MCF 10A (cell line): ENCODE results near the gene PITRM1. TPM values are rescaled to one million over a fixed set of nuclear protein-coding genes. Genes with fewer than 3 reads are reported as not detected.

ENCODE experiments used
- BruUV-seq: library from RNA; stranded (reverse); fragments of 400-500 nt; replicated peaks from 2 replicates; lab custom pipeline; 2021; lab: Mats Ljungman, UMichigan
- CTCF ChIA-PET: fragments of 300-600 bp; sonication (Branson Sonifier 250); formaldehyde crosslinking; extraction: SDS; loops from one replicate; lab custom pipeline; 2021; ENCODE audit warnings: antibody characterized with exemption, inconsistent platforms; lab: Yijun Ruan, JAX
- POLR2A ChIA-PET: fragments of 300-600, 350-650 bp; sonication (Branson Sonifier 250); formaldehyde crosslinking; extraction: SDS; loops from one replicate; lab custom pipeline; 2020; ENCODE audit warnings: antibody characterized with exemption, inconsistent platforms; lab: Yijun Ruan, JAX
- DNase-seq: peaks from one replicate; pipeline ENCODE4 v3.0.0-alpha.2; 2018; ENCODE audit not compliant: unreplicated experiment
- H3K27ac Mint-ChIP-seq: one replicate; pipeline ENCODE4 v1.8.0; 2022; ENCODE audit warnings: mild to moderate bottlenecking, low read depth, mixed read lengths; ENCODE audit not compliant: unreplicated experiment
- H3K27me3 Mint-ChIP-seq: one replicate; pipeline ENCODE4 v1.8.0; 2022; ENCODE audit warnings: mixed read lengths; ENCODE audit not compliant: insufficient read depth, unreplicated experiment
- H3K36me3 Mint-ChIP-seq: one replicate; pipeline ENCODE4 v1.8.0; 2022; ENCODE audit warnings: mild to moderate bottlenecking, moderate library complexity, mixed read lengths; ENCODE audit not compliant: insufficient read depth, unreplicated experiment
- H3K4me1 Mint-ChIP-seq: one replicate; pipeline ENCODE4 v1.8.0; 2022; ENCODE audit warnings: mixed read lengths; ENCODE audit not compliant: insufficient read depth, unreplicated experiment
- H3K4me3 Mint-ChIP-seq: one replicate; pipeline ENCODE4 v1.8.0; 2022; ENCODE audit warnings: mild to moderate bottlenecking, moderate library complexity, mixed read lengths; ENCODE audit not compliant: unreplicated experiment
- H3K9me3 Mint-ChIP-seq: one replicate; pipeline ENCODE4 v1.8.0; 2022; ENCODE audit warnings: mixed read lengths; ENCODE audit not compliant: unreplicated experiment
- intact Hi-C: fragments of 100-400 bp; cut with micrococcal nuclease; formaldehyde crosslinking; loops from 2 replicates; pipeline ENCODE4 v1.14.1; 2022
- total RNA-seq: library from RNA; stranded (reverse); gene quantifications from 2 replicates; pipeline ENCODE4 v1.2.3, GENCODE V29; 2022
- TF ChIP-seq, protein P1 (sequence below): fragments of 200-600 bp; IDR thresholded peaks from one replicate; pipeline ENCODE4 v1.8.0; 2022; ENCODE audit warnings: antibody characterized with exemption, mild to moderate bottlenecking; ENCODE audit not compliant: unreplicated experiment

The PITRM1 gene
- total RNA-seq, 1 experiment from 2014 or later = 132 TPM

DNA sequence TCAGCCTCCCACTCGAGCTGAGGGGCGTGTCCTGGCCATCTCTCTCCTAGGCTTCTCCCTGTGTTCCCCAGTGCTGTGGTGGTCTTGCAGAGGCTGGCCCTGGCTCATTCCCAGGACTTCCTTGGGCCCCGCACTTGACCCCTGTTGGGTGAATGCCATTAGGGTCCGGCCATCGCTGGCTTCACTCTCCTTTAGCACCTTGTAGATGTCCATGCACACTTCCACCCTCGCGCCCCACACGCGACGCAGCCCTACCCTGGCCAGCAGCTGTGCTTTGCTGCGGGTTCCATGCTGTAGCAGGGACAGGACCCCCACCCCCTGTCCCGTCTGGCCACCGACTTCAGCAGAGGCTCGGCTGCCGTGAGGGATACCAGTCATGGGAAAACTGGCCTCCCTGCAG is 46.3 kb downstream of the PITRM1 start:
- DNase-seq = no peak
- no peaks in the 10 kb centered on the region for H3K9me3 Mint-ChIP-seq
- no peak overlapping the region for H3K27ac Mint-ChIP-seq
- ChIA-PET CTCF (no interaction called here), POLR2A (interaction anchor here (0.6 kb wide), 1 partner anchor 31 kb away, joined by 4 read pairs; no protein-coding TSS in a partner anchor)
- peaks cover 66% of the 10 kb centered on the region for H3K36me3 Mint-ChIP-seq
- H3K4me1 Mint-ChIP-seq = peaks cover 13% of the 10 kb centered on the region
- no TSS peak for BruUV-seq
- H3K27me3 Mint-ChIP-seq = no peaks in the 10 kb centered on the region
- H3K4me3 Mint-ChIP-seq = no peak overlapping the region
- TF ChIP-seq, protein P1, sequence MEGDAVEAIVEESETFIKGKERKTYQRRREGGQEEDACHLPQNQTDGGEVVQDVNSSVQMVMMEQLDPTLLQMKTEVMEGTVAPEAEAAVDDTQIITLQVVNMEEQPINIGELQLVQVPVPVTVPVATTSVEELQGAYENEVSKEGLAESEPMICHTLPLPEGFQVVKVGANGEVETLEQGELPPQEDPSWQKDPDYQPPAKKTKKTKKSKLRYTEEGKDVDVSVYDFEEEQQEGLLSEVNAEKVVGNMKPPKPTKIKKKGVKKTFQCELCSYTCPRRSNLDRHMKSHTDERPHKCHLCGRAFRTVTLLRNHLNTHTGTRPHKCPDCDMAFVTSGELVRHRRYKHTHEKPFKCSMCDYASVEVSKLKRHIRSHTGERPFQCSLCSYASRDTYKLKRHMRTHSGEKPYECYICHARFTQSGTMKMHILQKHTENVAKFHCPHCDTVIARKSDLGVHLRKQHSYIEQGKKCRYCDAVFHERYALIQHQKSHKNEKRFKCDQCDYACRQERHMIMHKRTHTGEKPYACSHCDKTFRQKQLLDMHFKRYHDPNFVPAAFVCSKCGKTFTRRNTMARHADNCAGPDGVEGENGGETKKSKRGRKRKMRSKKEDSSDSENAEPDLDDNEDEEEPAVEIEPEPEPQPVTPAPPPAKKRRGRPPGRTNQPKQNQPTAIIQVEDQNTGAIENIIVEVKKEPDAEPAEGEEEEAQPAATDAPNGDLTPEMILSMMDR = no peak
- intact Hi-C loops = no loop called here

DNA sequence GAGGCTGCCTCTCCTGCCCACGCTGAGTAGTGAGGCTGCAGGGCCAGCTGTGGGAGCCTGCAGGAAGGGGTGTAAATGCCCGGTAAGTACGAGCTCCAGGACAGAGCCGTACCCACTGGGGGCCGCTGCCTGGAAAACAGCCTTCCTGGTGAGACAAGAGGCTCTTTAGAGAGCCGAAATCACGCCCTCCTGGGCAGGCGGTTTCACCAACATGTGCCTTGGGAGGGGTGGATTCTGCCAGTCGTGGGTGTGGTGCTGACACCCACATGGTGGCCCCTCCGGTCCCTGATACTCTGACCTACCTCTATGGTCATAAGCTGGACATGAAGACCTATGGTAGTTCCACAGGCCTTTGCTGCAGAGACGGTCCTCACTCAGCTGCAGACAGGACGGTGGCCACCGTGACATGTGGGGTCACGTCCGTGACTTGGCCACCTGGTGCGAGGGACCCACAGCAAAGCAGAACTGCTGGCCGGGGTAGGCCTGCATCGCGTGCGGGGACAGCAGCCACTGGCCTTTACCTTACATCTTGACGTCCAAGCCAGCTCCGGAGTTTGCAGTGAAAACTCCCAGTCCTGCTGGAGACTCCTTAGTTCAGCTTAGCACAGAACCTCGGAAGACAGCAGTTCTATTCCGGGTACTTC is 46.9 kb downstream of the PITRM1 start:
- ChIA-PET CTCF (no interaction called here), POLR2A (interaction anchor here (0.6 kb wide), 1 partner anchor 30 kb away, joined by 4 read pairs; no protein-coding TSS in a partner anchor)
- TF ChIP-seq, protein P1 = no peak
- DNase-seq = no peak
- H3K4me1 Mint-ChIP-seq = peaks cover 8% of the 10 kb centered on the region
- intact Hi-C loops = no loop called here
- H3K27ac Mint-ChIP-seq = no peak overlapping the region
- H3K9me3 Mint-ChIP-seq = no peaks in the 10 kb centered on the region
- H3K27me3 Mint-ChIP-seq = no peaks in the 10 kb centered on the region
- BruUV-seq = no TSS peak
- peaks cover 64% of the 10 kb centered on the region for H3K36me3 Mint-ChIP-seq
- no peak overlapping the region for H3K4me3 Mint-ChIP-seq

GRCh38 chr10:3124412-3125175 is 48.0 kb downstream of the PITRM1 start:
- POLR2A ChIA-PET = no interaction called here
- BruUV-seq = no TSS peak

More at GRCh38 chr10:3124412-3125175, 48.0 kb downstream of the PITRM1 start:
- TF ChIP-seq, protein P1 = no peak
- H3K27ac Mint-ChIP-seq = no peak overlapping the region
- intact Hi-C loops = no loop called here
- H3K36me3 Mint-ChIP-seq = peaks cover 61% of the 10 kb centered on the region
- peaks cover 8% of the 10 kb centered on the region for H3K4me1 Mint-ChIP-seq
- no peak overlapping the region for H3K4me3 Mint-ChIP-seq
- no peak for DNase-seq
- CTCF ChIA-PET = interaction anchor here (0.6 kb wide), 1 partner anchor 41 kb away, joined by 3 read pairs; no protein-coding TSS in a partner anchor
- H3K9me3 Mint-ChIP-seq = no peaks in the 10 kb centered on the region
- no peaks in the 10 kb centered on the region for H3K27me3 Mint-ChIP-seq
